HepG2 (cell line): ENCODE data around the gene APOBEC3B. TPM values are rescaled to one million over a fixed set of nuclear protein-coding genes. Genes with fewer than 3 reads are reported as not detected.

Experiments used
- ATF3 ChIP-seq: sonication (generic); formaldehyde crosslinking; IDR thresholded peaks from 2 replicates; pipeline ENCODE4 v1.4.0; 2020; ENCODE audit warnings: missing genetic modification reagents
- ELF1 ChIP-seq: sonication (generic); formaldehyde crosslinking; IDR thresholded peaks from 2 replicates; pipeline ENCODE4 v1.4.0; 2020; ENCODE audit warnings: missing genetic modification reagents
- KDM3A ChIP-seq: IDR thresholded peaks from 2 replicates; pipeline ENCODE4 v1.6.1; 2018; ENCODE audit warnings: low read depth, missing compliant biosample characterization
- MTA3 ChIP-seq: sonication (generic); formaldehyde crosslinking; IDR thresholded peaks from 2 replicates; pipeline ENCODE4 v1.4.0; 2020; ENCODE audit warnings: missing genetic modification reagents
- NFKBIZ ChIP-seq: IDR thresholded peaks from 2 replicates; pipeline ENCODE4 v1.6.1; 2018; ENCODE audit warnings: missing genetic modification reagents, missing compliant biosample characterization
- ZBTB20 ChIP-seq: sonication (generic); formaldehyde crosslinking; IDR thresholded peaks from 2 replicates; pipeline ENCODE4 v1.8.1; 2023; ENCODE audit warnings: missing genetic modification reagents, low read depth, mild to moderate bottlenecking, borderline replicate concordance
- ZFP91 ChIP-seq: sonication (generic); formaldehyde crosslinking; IDR thresholded peaks from 2 replicates; pipeline ENCODE4 v1.9.0; 2022; ENCODE audit warnings: missing genetic modification reagents, mild to moderate bottlenecking, borderline replicate concordance
- ZNF136 ChIP-seq: sonication (generic); formaldehyde crosslinking; IDR thresholded peaks from 2 replicates; pipeline ENCODE4 v1.8.1; 2022; ENCODE audit warnings: low read depth, mild to moderate bottlenecking, moderate library complexity, missing genetic modification reagents
- ZNF720 ChIP-seq: sonication (generic); formaldehyde crosslinking; IDR thresholded peaks from 2 replicates; pipeline ENCODE4 v1.4.0; 2020; ENCODE audit warnings: missing genetic modification reagents
- polyA plus RNA-seq, 8 experiments: library from polyadenylated mRNA; depleted of rRNA in 3 of 8; stranded (reverse) in 7 of 8; unstranded in 1 of 8; fragments of >200 nt; fragmentation: Illumina TruSeq in 4 of 8; extraction: Trizol in 4 of 8; gene quantifications; 2 replicates each; pipeline versions ENCODE4 v1.2.1 to v1.2.3, GENCODE V29; 2011 to 2016; ENCODE audit warnings: low read depth in 4 of 8, missing spikeins in 1 of 8, mixed read lengths in 1 of 8; ENCODE audit not compliant: insufficient read depth in 1 of 8
- total RNA-seq, 5 experiments: library from RNA; depleted of rRNA; stranded (reverse); fragments of >200 nt; fragmentation: Illumina TruSeq; extraction: Trizol; gene quantifications; 2 replicates each; pipeline ENCODE4 v1.2.3, GENCODE V29; 2016; ENCODE audit warnings: low read depth in 1 of 5
- TF ChIP-seq, protein P1 (sequence below): IDR thresholded peaks from 2 replicates; pipeline ENCODE4 v1.6.1; 2016; ENCODE audit warnings: mild to moderate bottlenecking

Gene APOBEC3B
- total and polyA plus RNA-seq, 2 of the 13 experiments (the other 11 are each of a cell fraction or from before 2014, with no cell fraction given): 6.7 to 8.8 TPM

DNA sequence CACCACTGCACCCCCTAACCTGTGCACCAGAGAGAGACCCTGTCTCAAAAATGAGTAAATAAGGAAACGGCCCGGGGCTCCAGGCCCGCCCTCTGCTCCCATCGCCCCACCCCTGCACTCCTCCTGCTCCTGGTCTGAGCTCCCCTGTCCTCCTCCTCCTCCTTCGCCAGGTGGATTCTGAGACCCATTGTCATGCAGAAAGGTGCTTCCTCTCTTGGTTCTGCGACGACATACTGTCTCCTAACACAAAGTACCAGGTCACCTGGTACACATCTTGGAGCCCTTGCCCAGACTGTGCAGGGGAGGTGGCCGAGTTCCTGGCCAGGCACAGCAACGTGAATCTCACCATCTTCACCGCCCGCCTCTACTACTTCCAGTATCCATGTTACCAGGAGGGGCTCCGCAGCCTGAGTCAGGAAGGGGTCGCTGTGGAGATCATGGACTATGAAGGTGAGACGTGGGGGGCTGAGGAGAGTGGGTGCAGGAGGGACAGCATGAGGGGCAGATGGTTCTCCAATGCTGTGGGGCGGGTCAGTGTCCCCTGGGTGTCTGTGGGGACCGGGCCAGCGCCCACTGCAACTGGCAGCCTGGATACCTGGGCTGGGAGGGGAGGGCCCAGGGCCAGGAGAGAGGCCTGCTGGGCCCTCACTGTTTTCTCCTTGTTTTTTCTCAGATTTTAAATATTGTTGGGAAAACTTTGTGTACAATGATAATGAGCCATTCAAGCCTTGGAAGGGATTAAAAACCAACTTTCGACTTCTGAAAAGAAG is 35.6 kb downstream of the APOBEC3B start (continued):
- TF ChIP-seq, protein P1, sequence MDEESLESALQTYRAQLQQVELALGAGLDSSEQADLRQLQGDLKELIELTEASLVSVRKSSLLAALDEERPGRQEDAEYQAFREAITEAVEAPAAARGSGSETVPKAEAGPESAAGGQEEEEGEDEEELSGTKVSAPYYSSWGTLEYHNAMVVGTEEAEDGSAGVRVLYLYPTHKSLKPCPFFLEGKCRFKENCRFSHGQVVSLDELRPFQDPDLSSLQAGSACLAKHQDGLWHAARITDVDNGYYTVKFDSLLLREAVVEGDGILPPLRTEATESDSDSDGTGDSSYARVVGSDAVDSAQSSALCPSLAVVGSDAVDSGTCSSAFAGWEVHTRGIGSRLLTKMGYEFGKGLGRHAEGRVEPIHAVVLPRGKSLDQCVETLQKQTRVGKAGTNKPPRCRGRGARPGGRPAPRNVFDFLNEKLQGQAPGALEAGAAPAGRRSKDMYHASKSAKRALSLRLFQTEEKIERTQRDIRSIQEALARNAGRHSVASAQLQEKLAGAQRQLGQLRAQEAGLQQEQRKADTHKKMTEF (CRISPR knock-in tag): no peak
- TF ChIP-seq ZNF720 (CRISPR knock-in tag) (no peak), KDM3A (CRISPR knock-in tag) (no peak), ZBTB20 (CRISPR knock-in tag) (no peak), ELF1 (CRISPR knock-in tag) (no peak), MTA3 (no peak), ZNF136 (CRISPR knock-in tag) (no peak), ZFP91 (CRISPR knock-in tag) (no peak), ATF3 (CRISPR knock-in tag) (no peak), NFKBIZ (CRISPR knock-in tag) (no peak)
